ENCODE data around the gene LENG1.

- TF ChIP-seq EZH2phosphoT487 (IDR thresholded peaks at IDR 0.05; ENCODE audit: unreplicated experiment) (no peak), CTCF (conservative IDR thresholded peaks at IDR 0.05; ENCODE audit: low read depth in 2 of 2) (no peak), REST (IDR thresholded peaks at IDR 0.05; ENCODE audit: unreplicated experiment) (no peak), POLR2AphosphoS5 (IDR thresholded peaks at IDR 0.05; ENCODE audit: low read depth) (no peak), EZH2 (IDR thresholded peaks at IDR 0.05; ENCODE audit: low read depth, unreplicated experiment) (no peak), STAT1 (IDR thresholded peaks at IDR 0.05; ENCODE audit: unreplicated experiment) (no peak), ZNF114 (CRISPR knock-in tag; IDR thresholded peaks at IDR 0.05) (no peak), CREB1 (CRISPR knock-in tag; IDR thresholded peaks at IDR 0.05; ENCODE audit: low read depth) (no peak), ZNF331 (CRISPR knock-in tag; IDR thresholded peaks at IDR 0.05; ENCODE audit: low read depth) (no peak)
- TF ChIP-seq, protein P1, sequence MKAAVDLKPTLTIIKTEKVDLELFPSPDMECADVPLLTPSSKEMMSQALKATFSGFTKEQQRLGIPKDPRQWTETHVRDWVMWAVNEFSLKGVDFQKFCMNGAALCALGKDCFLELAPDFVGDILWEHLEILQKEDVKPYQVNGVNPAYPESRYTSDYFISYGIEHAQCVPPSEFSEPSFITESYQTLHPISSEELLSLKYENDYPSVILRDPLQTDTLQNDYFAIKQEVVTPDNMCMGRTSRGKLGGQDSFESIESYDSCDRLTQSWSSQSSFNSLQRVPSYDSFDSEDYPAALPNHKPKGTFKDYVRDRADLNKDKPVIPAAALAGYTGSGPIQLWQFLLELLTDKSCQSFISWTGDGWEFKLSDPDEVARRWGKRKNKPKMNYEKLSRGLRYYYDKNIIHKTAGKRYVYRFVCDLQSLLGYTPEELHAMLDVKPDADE (IDR thresholded peaks at IDR 0.05) = no peak
These were observed 9.7 kb upstream of the LENG1 start for GRCh38 chr19:54169149-54169740.

Data from GM23338 (cell line).